ENCODE results near the gene EIF4E2.

Gene EIF4E2

DNA sequence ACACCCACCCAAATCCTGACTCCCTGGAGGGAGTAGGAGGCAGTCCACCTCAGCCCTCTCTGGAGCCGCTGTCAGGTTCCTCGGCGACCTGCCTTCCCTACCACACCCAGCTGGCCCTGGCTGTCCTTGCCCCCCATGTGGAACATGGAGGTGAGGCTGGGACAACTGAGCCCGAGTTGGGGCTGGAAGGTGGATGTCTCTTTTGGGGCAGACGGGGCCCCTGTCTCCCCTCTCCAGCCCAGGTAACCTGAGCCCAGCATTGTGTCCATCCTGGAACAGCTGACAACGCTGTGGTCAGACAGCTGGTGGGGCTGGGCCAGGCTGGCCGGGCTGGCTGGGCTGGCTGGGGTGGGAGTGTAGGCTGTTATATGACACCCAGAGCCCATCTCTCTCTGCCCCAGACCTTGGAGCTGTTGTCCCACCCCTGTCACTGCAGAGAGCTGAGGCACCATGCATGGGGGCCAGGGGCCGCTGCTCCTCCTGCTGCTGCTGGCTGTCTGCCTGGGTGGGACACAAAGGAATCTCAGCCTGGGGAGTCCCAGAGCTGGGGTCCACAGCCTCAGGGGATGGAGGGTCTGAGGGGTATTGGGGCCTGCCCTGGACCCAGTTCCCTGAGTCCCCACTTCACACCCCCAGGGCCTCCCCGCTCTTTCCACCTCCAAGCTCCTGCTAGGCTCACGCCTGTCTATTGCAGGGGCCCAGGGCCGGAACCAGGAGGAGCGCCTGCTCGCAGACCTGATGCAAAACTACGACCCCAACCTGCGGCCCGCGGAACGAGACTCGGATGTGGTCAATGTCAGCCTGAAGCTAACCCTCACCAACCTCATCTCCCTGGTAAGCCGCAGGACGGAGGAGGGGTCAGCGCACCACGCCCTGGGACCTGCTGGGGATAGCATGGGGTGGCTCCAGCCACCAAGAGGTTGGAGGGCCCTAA lies 10.9 kb upstream of the EIF4E2 start, which contains the start of gene CHRNG:
TSS of gene CHRNG (plus strand) at position 395 of the 934 bp plus-strand sequence. CDS start at position 451, 56 bp downstream.
- DNase-seq = no peak

DNA sequence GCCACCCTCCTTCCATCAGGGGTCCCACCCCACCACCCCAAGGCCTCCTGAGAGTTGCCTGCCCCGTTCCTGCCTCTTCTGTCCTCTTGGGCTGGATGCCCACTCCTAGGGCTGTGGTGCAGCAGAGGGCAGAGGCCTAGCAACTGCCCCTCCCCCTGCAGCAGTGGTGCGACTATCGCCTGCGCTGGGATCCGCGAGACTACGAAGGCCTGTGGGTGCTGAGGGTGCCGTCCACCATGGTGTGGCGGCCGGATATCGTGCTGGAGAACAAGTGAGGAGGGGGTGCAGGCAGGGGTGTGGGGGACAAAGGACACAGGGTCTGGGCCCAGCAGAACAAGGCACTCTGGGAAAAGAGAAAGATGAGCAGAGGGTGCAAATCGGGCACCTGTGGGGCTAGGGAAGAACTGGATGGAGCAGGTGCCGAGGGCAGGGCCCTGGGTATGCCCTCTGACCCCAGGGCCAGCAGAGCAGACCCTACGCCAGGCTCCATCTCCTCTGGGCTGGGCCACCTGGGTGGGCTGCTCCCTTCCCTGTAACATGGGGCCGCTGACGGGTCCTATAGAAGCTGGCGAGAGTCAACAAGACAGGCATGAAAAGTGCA lies 9.9 kb upstream of the EIF4E2 start:
- no peak for DNase-seq

DNA sequence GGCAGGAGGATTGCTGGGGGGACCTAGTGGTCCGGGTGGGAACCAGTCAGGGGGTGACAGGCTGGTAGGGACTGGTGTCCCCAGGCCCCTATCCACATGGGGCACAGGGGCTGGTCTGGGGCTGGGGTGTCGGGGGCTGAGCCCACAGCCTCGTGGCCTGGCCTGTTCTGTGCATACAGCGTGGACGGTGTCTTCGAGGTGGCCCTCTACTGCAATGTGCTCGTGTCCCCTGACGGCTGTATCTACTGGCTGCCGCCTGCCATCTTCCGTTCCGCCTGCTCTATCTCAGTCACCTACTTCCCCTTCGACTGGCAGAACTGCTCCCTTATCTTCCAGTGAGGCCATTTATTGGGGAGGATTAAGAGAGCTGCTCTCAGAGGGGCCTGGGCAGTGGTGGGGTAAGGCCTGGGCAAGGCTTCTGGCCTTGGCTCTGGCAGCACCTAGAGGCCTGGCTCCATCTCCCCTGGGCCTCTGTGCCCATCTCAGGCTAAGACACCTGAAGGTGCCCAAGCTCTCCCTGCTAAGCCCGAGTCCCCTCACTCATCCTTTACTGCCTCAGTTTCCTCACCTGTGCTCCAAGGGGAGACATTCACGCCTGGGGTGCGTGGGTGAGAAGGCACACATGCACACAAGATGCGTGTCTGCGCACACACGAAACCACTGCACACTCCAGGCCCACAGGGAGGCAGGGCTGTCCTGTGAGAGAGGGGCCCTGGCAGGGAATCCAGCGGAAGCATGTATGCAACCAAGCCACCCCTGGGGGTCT lies 9.1 kb upstream of the EIF4E2 start:
- DNase-seq = no peak

DNA sequence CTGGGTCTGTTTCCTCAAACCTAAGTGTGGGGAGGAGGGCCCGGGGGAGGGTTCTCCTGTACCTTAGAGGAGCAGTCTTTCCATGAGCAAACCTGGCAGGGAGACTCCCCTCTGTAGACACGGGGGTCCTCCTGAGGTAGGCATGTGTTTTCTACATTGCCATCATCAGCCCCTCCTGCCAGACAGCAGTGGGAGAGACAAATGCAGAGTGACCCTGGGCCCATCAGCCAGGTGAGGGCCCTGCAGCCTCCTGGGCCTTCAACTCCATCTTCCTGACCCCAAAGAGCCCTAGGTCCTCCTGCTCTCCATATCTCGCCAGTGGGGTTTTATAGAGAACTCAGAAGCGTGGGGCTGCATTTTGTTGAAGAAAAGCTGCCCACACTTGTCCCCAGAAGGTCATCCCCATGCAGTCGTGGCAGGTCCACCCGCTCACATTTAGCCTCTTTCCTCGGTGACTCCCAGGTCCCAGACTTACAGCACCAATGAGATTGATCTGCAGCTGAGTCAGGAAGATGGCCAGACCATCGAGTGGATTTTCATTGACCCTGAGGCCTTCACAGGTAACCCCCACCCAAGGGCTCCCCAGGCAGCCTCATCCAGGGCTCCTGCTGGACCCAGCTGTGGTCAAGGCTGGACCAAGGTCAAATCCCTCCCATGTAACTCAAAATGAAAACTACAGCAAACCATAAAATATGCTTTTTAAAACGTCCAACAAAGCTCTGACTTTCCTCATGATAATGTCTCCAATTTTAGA lies 8.4 kb upstream of the EIF4E2 start:
- no peak for DNase-seq

DNA sequence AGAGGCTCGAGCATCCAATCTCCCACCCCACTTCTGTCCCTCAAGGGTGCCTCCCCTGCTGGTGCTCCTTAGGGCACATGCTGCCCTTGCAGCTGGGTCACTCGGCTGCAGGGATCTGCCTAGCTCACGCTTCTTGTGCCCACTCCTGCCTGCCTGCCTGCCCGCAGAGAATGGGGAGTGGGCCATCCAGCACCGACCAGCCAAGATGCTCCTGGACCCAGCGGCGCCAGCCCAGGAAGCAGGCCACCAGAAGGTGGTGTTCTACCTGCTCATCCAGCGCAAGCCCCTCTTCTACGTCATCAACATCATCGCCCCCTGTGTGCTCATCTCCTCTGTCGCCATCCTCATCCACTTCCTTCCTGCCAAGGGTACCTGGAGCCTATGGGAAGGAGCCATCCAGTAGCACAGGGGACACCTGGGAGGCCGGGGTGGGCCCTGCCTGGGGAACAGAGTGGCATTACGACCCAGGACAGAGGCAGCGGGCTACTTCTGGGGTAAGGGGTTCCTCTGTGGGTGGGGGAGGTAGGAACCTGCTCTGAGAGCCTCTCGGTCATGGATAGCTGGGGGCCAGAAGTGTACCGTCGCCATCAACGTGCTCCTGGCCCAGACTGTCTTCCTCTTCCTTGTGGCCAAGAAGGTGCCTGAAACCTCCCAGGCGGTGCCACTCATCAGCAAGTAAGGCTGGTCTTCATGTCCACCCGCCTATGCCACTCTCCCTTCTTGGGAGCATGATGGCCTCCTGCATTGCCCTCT lies 7.6 kb upstream of the EIF4E2 start:
- DNase-seq = no peak

DNA sequence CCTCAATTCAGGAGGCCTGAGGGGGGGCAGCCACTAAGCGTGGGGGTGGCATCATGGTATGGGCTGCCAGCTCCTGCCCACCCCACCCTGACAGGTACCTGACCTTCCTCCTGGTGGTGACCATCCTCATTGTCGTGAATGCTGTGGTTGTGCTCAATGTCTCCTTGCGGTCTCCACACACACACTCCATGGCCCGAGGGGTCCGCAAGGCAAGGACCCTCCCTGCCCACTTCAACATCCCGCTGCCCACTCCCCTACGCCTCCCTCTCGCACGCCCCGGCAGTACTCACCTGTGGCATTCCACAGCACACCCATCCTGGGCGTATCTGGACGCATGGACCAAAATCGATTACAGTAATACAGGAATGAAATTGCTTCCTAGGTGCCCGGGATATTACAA lies 7.0 kb upstream of the EIF4E2 start:
- DNase-seq = no peak

DNA sequence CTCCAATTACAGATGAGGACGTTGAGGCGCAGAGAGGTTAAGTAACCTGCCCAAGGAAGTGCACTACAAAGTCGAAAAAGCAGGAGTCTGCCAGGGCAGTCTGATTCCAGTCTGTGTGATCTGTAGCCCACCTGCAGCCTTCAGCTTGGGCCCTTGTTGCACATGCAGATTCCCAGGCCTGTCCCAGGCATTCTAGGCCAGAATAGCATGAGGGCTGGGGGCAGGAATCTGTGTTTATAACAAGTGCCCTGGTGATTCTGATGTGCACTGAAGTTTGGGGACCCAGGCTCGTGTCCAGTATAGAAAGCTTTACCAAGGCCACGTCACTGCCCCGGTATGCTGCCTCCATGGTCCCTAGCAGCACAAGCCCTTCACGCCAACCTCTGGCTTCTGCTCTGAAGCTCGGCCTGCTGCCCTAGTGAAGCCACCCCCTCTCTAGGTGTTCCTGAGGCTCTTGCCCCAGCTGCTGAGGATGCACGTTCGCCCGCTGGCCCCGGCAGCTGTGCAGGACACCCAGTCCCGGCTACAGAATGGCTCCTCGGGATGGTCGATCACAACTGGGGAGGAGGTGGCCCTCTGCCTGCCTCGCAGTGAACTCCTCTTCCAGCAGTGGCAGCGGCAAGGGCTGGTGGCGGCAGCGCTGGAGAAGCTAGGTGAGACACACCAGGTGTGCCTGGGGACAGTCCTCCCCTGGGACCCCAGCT lies 6.4 kb upstream of the EIF4E2 start:
- no peak for DNase-seq

DNA sequence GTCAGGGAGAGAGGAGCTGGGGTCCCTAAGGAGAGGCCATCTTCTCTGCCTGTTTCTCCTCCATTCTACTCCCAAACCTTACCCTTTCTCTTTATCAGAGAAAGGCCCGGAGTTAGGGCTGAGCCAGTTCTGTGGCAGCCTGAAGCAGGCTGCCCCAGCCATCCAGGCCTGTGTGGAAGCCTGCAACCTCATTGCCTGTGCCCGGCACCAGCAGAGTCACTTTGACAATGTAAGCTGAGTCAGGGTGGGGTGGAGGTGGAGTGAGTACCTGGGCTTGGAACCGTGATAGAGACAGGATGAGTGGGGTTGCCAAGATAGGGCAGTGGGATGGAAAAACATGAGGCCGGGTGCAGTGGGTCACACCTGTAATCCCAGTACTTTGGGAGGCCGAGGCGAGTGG lies 5.8 kb upstream of the EIF4E2 start:
- no peak for DNase-seq

DNA sequence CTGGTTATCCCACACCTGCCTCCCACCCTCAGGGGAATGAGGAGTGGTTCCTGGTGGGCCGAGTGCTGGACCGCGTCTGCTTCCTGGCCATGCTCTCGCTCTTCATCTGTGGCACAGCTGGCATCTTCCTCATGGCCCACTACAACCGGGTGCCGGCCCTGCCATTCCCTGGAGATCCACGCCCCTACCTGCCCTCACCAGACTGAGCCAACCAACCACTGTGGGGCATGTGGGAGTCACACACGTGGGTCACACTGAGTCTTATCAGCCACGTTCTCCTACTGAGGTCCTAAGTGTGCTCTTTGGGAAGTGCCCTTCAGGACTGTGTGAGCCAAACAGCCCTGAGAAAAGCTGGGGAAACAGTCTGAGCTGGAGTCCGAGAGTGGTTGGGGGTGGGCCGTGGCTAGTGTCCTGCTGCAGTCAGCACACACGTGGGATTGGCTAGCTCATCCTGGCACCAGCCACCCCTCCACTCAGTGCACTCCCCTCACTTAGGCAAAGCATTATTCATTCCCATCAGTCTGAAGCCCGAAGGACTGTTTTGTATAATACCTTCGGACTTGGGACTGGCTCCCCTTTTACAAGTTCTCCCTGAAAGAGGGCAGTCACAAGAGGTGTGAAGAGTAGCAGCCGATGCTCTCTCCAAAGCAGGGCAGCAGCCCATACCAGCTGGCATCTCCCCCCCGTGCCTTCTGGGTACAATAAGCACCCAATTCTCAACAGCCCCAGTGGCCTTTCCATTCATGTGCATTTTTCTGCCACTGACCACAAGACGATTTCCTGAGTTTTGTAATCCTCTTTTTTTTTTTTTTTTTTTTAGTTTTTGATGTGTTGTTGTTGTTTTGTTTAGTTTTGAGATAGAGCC lies 4.7 kb upstream of the EIF4E2 start:
- no peak for DNase-seq

DNA sequence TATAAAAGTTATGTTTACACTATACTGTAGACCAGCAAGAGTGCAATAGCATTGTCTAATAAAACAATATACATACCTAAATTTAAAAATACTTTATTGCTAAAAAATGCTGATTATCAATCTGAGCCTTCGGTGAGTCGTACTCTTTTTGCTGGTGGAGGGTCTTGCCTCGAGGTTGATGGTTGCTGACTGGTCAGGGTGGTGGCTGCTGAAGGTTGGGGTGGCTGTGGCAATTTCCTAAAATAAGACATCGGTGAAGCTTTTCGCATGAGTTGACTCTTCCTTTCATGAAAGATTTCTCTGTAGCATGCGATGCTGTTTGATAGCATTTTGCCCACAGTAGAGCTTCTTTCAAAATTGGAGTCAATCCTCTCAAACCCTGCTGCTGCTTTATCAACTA lies 2.5 kb upstream of the EIF4E2 start:
- no peak for DNase-seq

DNA sequence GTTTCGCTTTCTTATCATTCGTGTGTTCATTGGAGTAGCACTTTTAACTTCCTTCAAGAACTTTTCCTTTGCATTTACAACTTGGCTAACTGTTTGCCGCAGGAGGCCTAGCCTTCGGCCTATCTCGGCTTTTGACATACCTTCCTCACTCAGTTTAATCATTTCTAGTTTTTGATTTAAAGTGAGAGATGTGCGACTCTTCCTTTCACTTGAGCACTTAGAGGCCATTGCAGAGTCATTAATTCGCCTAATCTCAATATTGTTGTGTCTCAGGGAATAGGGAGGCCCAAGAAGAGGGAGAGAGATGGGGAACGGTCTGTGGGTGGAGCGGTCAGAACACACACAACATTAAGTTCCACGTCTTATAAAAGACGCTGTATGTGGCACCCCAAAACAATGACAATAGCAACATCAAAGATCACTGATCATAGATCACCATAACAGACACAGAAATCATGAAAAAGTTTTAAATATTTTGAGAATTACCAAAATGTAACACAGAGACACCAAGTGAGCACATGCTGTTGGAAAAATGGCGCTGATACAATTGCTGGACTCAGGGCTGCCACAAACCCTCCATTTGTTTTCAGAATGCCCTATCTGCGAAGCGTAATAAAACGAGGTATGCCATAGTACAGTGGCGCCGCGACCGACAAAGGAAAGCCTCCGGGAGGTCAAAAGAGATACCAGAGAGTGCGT lies 685 bp upstream of the EIF4E2 start:
- DNase-seq = peak in 1 of 2 donors; percentile 4

DNA sequence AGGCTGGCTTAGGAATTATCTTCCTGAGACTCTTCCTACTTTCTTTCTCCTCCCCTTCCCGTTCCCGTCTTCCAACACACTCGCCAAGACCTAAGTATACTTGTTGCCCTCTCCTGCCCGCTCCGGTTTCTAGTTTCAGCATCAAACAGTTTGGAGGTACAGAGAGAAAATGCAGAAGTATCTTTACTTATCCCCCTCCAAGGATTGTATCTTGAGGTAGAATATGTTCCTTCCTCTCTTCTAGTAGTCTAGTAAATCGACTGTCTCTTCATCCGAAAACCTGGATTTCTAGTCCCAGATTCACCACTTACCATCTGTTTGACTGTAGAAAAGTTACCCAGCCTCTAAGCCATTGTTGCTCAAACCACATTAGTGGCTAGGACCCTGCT lies 755 bp downstream of the EIF4E2 start:
- DNase-seq = no peak

DNA sequence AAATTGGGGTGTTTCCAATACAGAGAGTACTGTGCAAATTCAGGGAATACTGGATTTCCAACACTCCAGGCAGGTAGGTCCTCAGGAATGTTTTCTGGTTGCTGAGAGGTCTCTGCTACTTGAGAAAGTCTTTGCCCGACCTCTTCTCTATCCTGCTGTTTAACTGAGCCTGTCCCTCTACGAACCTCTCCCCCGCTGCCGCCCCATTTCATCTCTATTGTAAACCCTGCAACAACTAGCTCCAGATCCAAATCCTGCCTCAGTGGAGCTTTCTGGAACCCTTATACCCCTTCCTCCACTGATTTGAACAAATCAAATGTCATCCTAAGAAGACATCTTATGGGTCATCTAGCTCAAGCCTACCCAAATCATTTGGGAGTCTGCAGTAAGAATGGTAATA lies 1.3 kb downstream of the EIF4E2 start:
- no peak for DNase-seq

DNA sequence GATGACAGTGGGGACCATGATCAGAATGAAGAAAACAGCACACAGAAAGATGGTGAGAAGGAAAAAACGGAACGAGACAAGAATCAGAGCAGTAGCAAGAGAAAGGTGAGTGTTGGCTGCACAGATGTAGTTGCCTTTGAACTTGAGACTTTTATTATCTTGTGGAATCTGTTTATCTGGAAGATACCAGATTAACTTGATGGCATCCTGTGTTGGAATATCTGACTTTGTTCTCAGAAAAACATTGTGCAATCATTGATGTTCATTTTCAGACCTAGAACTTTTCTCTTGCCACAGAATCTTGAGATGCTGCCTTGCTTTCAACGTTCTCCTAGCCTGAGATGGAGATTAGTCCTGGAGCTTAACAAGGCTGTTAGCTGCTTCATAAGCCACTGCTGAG lies 5.9 kb downstream of the EIF4E2 start:
- no peak for DNase-seq

DNA sequence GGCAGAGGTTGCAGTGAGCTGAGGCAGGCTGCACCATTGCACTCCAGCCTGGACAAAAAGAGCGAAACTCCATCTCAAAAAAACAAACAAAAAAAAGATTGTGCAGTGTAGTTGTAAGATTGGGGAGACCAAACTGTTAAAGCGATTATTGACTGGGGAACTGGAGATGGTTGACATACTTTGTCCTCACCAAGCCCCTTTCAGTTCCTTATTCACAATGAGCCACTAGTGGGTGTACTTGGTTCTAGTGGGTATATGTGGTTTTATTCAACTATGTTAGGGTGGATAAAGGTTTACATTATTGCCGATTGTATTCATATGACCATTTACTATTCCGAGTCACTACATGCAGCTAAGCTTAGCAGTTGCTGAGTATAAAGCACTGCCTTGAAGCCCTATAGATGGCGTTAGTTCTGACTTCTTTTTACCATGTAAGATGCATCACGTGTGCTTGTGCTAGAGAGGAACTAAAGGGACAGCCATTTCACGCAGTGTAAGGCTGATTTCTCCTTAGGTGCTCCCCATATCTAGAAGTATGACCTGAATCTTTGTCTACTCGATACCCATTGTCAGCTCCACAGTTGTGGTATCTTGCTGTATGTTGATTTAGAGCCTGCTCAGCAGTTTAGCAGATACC lies 12.1 kb downstream of the EIF4E2 start:
- DNase-seq = no peak

DNA sequence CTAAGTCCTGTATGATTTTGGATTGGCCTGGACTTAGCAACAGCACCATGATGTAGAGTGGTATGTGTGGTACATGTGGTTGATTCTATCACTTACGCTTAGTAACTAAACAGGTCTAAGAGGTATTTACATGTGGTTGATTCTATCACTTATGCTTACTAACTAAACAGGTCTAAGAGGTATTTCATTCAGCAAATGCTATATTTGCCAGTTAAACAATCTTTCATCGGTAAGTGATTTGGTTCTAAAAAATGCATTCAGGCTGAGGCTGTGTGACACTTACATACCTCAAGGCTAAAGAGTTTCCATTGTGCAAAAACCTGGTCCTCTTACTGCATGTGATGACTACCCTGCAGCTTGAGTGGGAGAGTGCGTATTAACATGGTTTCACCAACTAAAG lies 13.1 kb downstream of the EIF4E2 start:
- no peak for DNase-seq

DNA sequence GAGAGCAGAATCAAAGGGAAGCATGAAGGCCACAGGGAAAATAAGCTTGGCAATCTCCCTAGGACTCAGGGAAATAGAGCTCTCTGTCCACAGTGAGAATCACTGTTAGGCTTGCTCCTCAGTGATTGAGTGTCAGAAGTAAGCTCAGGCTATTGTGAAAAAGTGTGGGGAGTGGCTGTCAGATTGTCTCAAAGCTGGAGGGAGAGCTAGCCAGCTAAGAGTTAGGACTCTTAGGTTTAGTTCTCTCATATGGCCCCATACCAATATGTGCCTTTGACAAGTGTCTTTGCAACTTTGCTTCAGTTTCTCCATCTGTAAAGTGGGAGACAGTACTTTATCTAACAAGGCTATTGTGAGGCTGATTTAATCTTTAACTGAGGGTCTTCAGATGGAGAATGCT lies 17.2 kb downstream of the EIF4E2 start:
- no peak for DNase-seq

DNA sequence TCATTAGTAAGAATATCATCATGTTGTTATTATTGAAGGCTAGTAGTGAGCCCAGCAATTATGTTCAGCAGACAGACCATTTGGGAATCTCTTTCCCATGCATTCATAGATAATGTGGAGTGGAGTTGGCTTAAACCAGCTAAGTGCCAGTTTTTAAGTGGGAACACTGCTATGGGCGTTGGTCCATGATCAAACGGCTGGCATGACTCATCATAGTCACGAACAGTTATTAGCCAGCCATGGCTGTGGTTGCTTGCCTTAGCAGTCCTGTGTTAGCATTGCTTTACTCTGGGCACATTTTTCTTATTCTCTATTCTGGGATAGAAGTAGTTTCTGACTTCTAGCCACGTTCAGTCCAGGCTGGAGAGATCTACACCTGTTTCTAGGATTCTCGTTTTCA lies 17.7 kb downstream of the EIF4E2 start:
- no peak for DNase-seq

DNA sequence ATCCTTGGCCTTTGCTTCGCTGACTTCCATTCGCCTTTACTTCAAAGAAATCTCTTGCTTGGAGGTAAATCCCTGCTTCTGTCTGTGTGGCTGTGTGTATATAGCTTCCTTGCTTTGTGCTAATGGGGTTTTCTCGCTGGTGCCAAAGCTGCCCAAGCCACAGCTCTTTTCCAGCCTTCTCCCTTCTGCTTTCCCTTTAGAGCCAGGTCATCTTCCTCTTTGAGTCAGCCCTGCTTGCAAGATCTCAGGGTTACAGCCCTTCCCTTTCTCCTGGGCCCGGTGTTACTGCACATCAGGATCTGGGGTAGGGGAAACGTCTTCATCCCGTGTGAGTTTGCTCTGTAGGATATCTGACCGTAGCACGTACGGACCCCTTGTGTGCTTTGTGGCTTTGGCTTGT lies 19.1 kb downstream of the EIF4E2 start:
- no peak for DNase-seq

Data from CD4-positive, alpha-beta T cell treated with Interleukin-4 for 1 hour (primary cell).